SH-SY5Y (cell line): Measurements from ENCODE around the gene PMF1.

Experiments used
- GATA2 ChIP-seq: IDR thresholded peaks from 2 replicates; pipeline ENCODE4 v1.6.1; 2011; ENCODE audit warnings: mild to moderate bottlenecking, low read depth, low read length
- GATA3 ChIP-seq: IDR thresholded peaks from 2 replicates; pipeline ENCODE4 v1.6.1; 2011; ENCODE audit warnings: low read depth, mild to moderate bottlenecking, low read length, moderate library complexity

PMF1 gene

GRCh38 chr1:156246781-156247459 is 34.1 kb downstream of the PMF1 start:
- TF ChIP-seq GATA3: no peak
- no peak for TF ChIP-seq GATA2

- TF ChIP-seq GATA2 (no peak), GATA3 (no peak)
Measured at GRCh38 chr1:156247460-156248322, 34.9 kb downstream of the PMF1 start, which contains the start of gene PAQR6. Gene PAQR6, minus strand, starts transcription at chr1:156248056. Its CDS starts 1,325 bp downstream, at chr1:156246731.

GRCh38 chr1:156248323-156248683 is 35.5 kb downstream of the PMF1 start:
- TF ChIP-seq GATA3: no peak

GRCh38 chr1:156249593-156249992 is 36.8 kb downstream of the PMF1 start:
- TF ChIP-seq GATA2 (no peak), GATA3 (no peak)

GRCh38 chr1:156251527-156251926 is 38.7 kb downstream of the PMF1 start:
- no peak for TF ChIP-seq GATA3
- peak; percentile 94 for TF ChIP-seq GATA2

- TF ChIP-seq GATA3 (no peak), GATA2 (no peak)
Measured at GRCh38 chr1:156253634-156254033, 40.8 kb downstream of the PMF1 start.

GRCh38 chr1:156257711-156258110 is 44.9 kb downstream of the PMF1 start:
- no peak for TF ChIP-seq GATA2
- TF ChIP-seq GATA3: no peak

- no peak for TF ChIP-seq GATA2
- TF ChIP-seq GATA3: no peak
Measured at GRCh38 chr1:156258859-156259258, 46.1 kb downstream of the PMF1 start.

GRCh38 chr1:156259805-156260204 is 47.0 kb downstream of the PMF1 start:
- TF ChIP-seq GATA2: no peak
- TF ChIP-seq GATA3: no peak

- TF ChIP-seq GATA3 (no peak), GATA2 (no peak)
Measured at GRCh38 chr1:156260896-156261295, 48.1 kb downstream of the PMF1 start.

GRCh38 chr1:156262461-156263287 is 49.9 kb downstream of the PMF1 start:
- no peak for TF ChIP-seq GATA3
- no peak for TF ChIP-seq GATA2

GRCh38 chr1:156263288-156263655 is 50.5 kb downstream of the PMF1 start:
- TF ChIP-seq GATA2 (no peak), GATA3 (no peak)

GRCh38 chr1:156266051-156266450 is 53.2 kb downstream of the PMF1 start:
- TF ChIP-seq GATA3 (no peak), GATA2 (no peak)

GRCh38 chr1:156268336-156268735 is 55.5 kb downstream of the PMF1 start:
- TF ChIP-seq GATA2 (no peak), GATA3 (no peak)
